Smooth muscle cell (in vitro differentiated cells): Measurements from ENCODE around the gene LYRM9. TPM values are rescaled to one million over a fixed set of nuclear protein-coding genes. Genes with fewer than 3 reads are reported as not detected.
A peak's percentile ranks its signal among the peaks of the same experiment; 100 is the strongest.

Experiments used
- DNase-seq: peaks from one replicate; lab custom pipeline; 2025; ENCODE audit not compliant: unreplicated experiment; lab: John Stamatoyannopoulos, UW
- H2AFZ ChIP-seq: fragments of 200-600 bp; sonication (generic); 2 replicates; pipeline ENCODE4 v1.6.0; 2016; ENCODE audit warnings: antibody characterized with exemption, low read depth, mild to moderate bottlenecking
- H3F3A ChIP-seq: fragments of 200-600 bp; sonication (generic); 2 replicates; pipeline ENCODE4 v1.6.0; 2017; ENCODE audit warnings: antibody characterized with exemption, low read depth
- H3K27ac ChIP-seq: fragments of 200-600 bp; sonication (generic); 2 replicates; pipeline ENCODE4 v1.5.1; 2016; ENCODE audit warnings: low read depth, mild to moderate bottlenecking
- H3K27me3 ChIP-seq: fragments of 200-600 bp; sonication (generic); 2 replicates; pipeline ENCODE4 v1.6.1; 2016; ENCODE audit warnings: low read depth, mild to moderate bottlenecking
- H3K36me3 ChIP-seq: fragments of 200-600 bp; sonication (generic); 2 replicates; pipeline ENCODE4 v1.5.1; 2016; ENCODE audit warnings: low read depth
- H3K4me1 ChIP-seq: fragments of 200-600 bp; sonication (generic); 2 replicates; pipeline ENCODE4 v1.5.1; 2016; ENCODE audit warnings: low read depth
- H3K4me2 ChIP-seq: fragments of 200-600 bp; sonication (generic); 2 replicates; pipeline ENCODE4 v1.6.0; 2016; ENCODE audit warnings: mild to moderate bottlenecking
- H3K4me3 ChIP-seq: fragments of 200-600 bp; sonication (generic); 2 replicates; pipeline ENCODE4 v1.5.1; 2016; ENCODE audit warnings: mild to moderate bottlenecking
- H3K79me2 ChIP-seq: fragments of 200-600 bp; sonication (generic); 2 replicates; pipeline ENCODE4 v1.6.0; 2016; ENCODE audit warnings: low read depth, mild to moderate bottlenecking
- H3K9ac ChIP-seq: fragments of 200-600 bp; sonication (generic); 2 replicates; pipeline ENCODE4 v1.6.0; 2016; ENCODE audit warnings: low read depth
- H3K9me3 ChIP-seq: fragments of 200-600 bp; sonication (generic); replicated peaks from 2 replicates; pipeline ENCODE4 v1.5.1; 2016; ENCODE audit warnings: low read depth
- H4K20me1 ChIP-seq: fragments of 200-600 bp; sonication (generic); 2 replicates; pipeline ENCODE4 v1.6.0; 2016; ENCODE audit warnings: low read depth
- WGBS: methylation state at CpG from one replicate; pipeline ENCODE4 v1.1.7; 2016; ENCODE audit warnings: low lambda C conversion rate; 5-methylcytosine and 5-hydroxymethylcytosine counted together
- polyA plus RNA-seq: library from polyadenylated mRNA; unstranded; fragments of >200 nt; fragmentation: Nextera tagmentation; extraction: Ambion mirVana; gene quantifications from 2 replicates; pipeline ENCODE4 v1.2.1, GENCODE V29; 2016
- total RNA-seq: library from RNA; depleted of rRNA; stranded (reverse); fragments of >200 nt; gene quantifications from 2 replicates; pipeline ENCODE4 v1.2.3, GENCODE V29; 2014
- TF ChIP-seq, protein P1 (sequence below): fragments of 200-600 bp; sonication (generic); IDR thresholded peaks from 2 replicates; pipeline ENCODE4 v1.5.1; 2017; ENCODE audit warnings: borderline replicate concordance, mild to moderate bottlenecking, antibody characterized with exemption; ENCODE audit not compliant: insufficient read depth, poor library complexity, severe bottlenecking

Gene LYRM9
- total and polyA plus RNA-seq, 2 experiments from 2014 or later = 10.6 to 11.4 TPM

DNA sequence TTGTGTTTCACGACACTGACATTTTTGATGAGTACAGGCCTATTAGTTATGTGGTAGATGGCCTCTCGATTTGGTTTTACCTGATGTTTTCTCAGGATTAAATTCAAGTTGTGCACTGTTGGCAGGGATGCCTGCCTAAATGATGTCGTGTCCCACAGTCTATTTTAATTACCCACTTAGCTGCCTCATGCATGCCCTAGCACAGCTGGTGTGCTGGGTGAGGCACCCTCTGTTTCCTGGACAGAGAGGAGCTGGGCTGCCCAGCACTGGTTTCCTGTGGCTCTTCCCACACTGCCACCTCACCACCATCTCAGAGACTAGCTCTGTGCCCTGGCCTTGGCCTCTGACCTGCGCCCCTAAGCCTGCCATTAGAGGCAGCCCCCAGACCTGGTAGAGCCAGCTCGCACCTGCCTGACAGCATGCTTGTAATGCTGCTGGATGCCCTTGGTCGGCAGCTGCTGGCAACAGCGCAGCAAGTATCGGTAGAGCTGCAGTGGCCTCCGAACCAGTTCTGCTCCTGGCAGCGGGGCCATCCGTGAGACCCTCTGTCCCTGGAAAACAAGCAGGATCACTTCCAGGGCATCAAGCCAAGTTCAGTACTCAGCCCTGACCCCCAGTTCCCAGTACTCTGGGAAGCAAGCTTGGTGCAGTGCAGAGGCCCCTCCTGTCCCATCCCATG lies 10.9 kb downstream of the LYRM9 start:
- no peaks in the 10 kb centered on the region for H3K36me3 ChIP-seq
- H3K27me3 ChIP-seq = no peaks in the 10 kb centered on the region
- no peak overlapping the region for H3K9ac ChIP-seq
- no peaks in the 10 kb centered on the region for H3K9me3 ChIP-seq
- H3F3A ChIP-seq = no peaks in the 10 kb centered on the region
- DNase-seq = no peak
- no peaks in the 10 kb centered on the region for H4K20me1 ChIP-seq
- no peaks in the 10 kb centered on the region for H3K79me2 ChIP-seq
- TF ChIP-seq, protein P1, sequence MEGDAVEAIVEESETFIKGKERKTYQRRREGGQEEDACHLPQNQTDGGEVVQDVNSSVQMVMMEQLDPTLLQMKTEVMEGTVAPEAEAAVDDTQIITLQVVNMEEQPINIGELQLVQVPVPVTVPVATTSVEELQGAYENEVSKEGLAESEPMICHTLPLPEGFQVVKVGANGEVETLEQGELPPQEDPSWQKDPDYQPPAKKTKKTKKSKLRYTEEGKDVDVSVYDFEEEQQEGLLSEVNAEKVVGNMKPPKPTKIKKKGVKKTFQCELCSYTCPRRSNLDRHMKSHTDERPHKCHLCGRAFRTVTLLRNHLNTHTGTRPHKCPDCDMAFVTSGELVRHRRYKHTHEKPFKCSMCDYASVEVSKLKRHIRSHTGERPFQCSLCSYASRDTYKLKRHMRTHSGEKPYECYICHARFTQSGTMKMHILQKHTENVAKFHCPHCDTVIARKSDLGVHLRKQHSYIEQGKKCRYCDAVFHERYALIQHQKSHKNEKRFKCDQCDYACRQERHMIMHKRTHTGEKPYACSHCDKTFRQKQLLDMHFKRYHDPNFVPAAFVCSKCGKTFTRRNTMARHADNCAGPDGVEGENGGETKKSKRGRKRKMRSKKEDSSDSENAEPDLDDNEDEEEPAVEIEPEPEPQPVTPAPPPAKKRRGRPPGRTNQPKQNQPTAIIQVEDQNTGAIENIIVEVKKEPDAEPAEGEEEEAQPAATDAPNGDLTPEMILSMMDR = no peak
- H3K4me2 ChIP-seq = no peak overlapping the region
- no peaks in the 10 kb centered on the region for H3K4me1 ChIP-seq
- no peak overlapping the region for H3K4me3 ChIP-seq
- WGBS = 93% methylated on average over 11 of the region's 11 CpGs
- H3K27ac ChIP-seq = no peak overlapping the region
- H2AFZ ChIP-seq = no peak overlapping the region

DNA sequence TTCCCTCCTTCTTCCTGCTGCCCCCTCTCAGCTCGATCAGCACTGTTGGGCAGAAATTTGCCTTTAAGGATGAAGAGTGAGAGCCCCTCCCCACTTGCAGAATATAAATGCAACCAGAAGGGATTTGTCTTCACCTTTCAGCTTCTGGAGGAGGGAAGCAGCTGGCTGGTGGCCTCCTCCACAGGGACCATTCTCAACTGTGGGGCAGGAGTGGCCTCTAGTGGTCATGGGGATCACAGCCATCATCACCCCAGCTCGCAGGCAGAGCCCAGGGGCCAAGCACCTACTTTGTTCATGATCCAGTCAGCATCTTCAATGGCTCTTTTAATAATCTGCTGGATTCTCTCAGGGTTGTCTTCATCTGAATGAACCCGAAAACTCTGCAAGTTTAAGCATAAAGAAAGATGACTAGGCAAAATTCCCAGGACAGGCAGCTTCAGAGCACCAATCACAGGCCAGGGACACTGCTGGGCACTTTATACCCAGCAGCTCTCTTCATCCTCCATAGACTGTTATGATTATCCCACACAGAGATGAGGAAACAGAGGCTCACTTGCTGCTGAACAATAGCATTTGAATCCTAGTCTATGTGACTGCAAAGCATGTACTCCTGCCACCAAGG lies 13.1 kb downstream of the LYRM9 start:
- no peaks in the 10 kb centered on the region for H4K20me1 ChIP-seq
- no peaks in the 10 kb centered on the region for H3K9me3 ChIP-seq
- H3K4me1 ChIP-seq = no peaks in the 10 kb centered on the region
- H3K9ac ChIP-seq = no peak overlapping the region
- TF ChIP-seq, protein P1 = peak; percentile 72
- no peaks in the 10 kb centered on the region for H3F3A ChIP-seq
- no peaks in the 10 kb centered on the region for H3K79me2 ChIP-seq
- peak; percentile 1 for DNase-seq
- no peaks in the 10 kb centered on the region for H3K27me3 ChIP-seq
- H3K4me3 ChIP-seq = no peak overlapping the region
- H3K4me2 ChIP-seq = no peak overlapping the region
- 18% methylated on average over 3 of the region's 3 CpGs for WGBS
- no peak overlapping the region for H2AFZ ChIP-seq
- H3K36me3 ChIP-seq = no peaks in the 10 kb centered on the region
- H3K27ac ChIP-seq = no peak overlapping the region

DNA sequence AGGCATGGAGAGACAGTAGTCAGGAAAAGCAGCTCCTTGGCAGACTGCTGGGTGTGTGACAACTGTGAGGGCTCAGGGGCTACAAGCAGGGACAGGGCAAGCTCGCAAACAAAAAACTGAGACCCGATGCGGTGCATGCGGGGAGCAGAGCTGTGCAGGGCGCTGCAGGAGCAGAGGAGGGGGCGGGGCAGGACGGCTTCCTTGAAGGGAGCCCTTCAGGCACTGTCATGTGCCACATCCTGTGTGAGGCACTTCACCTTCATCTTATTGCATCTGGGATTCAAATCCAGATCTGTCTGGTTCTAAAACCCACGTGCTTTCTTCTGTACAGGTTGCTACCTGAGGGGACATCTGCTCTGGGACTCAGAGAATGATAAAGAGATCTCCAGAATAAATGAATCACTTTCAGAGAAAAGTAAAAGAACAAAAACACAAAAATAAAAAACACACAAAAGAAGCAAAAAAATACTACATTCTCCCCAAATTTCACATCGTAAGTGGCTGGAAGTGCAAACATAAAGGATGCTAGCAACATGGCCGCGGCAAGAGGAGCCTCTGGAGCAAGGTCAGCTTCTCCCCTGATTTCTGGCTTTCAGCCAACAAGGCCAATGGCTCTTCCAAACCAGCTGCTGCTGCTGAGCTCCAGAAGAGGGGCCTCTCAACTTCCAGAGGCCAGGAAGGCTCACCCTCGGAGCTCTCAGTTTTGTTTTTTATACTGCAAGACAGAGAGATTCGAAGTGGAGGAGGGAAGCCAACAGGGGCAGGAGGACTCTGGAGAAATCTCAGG lies 14.2 kb downstream of the LYRM9 start:
- H3K4me3 ChIP-seq = no peak overlapping the region
- H3K27me3 ChIP-seq = no peaks in the 10 kb centered on the region
- H3K27ac ChIP-seq = no peak overlapping the region
- H3K9me3 ChIP-seq = no peaks in the 10 kb centered on the region
- H3F3A ChIP-seq = no peaks in the 10 kb centered on the region
- H3K9ac ChIP-seq = no peak overlapping the region
- 87% methylated on average over 13 of the region's 13 CpGs for WGBS
- DNase-seq = no peak
- H4K20me1 ChIP-seq = no peaks in the 10 kb centered on the region
- no peak overlapping the region for H2AFZ ChIP-seq
- H3K79me2 ChIP-seq = no peaks in the 10 kb centered on the region
- H3K36me3 ChIP-seq = no peaks in the 10 kb centered on the region
- no peak overlapping the region for H3K4me2 ChIP-seq
- no peaks in the 10 kb centered on the region for H3K4me1 ChIP-seq
- TF ChIP-seq, protein P1 = no peak
